NOMO-1 (cell line): ENCODE measurements around the gene FOXN3.

ENCODE experiments used
- DNase-seq, 2 experiments: peaks; one replicate each; lab custom pipeline; 2025; ENCODE audit not compliant: unreplicated experiment in 2 of 2; lab: John Stamatoyannopoulos, UW

The FOXN3 gene

DNA sequence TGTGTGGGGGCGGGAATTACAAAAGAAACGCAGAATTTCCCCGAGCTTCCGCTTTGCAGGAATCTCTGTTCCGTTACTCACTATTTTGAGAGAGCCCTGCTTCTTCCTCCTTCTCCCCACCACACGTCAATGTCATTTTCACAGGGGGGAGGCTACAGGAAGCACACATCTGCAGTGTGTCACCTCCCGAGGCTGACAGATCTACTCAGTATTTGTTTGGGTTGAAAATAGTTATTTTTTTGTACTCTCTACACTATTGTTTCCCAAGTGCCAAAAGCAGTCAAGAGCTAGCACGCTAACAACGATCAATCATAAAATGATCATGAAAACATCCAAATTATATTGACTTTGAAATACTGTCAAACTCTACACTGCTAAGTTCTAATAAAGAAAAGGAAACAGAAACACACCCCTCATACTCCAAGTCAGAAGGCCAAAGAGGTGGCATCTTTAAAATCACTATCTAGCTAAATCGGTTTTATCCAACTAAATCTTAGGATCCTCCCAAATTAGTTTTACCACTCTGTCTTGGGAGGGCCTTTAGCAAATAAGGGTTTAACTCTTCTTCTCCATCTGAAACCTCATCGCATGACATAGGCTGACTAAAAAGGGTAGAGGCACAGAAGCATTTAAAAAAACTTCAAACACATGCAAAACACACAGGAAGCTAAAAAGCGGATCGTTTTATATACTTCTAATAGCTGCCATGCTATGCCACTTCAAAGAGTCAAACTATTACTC, 51.8 kb downstream of the FOXN3 start:
- DNase-seq: peak; percentile 59 to 72

DNA sequence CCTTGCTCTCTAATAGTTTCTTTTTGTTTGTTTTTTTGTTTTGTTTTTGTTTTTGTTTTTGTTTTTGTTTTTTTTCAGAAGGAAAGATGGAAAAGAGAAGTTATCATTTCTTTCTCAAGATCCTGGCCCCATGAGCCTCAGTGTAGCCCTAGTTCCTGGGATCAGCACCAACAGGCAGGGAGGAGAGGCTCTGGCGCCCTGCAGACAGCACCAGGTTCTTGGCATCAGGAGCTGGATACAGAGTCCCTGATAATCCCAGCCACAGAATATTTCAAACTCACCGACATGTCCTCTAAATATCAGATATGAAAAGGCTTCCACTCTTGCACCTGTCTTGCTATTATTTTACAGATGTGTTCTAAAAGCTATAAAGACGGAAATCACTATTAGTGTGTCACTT, 52.7 kb downstream of the FOXN3 start:
- no peak for DNase-seq

DNA sequence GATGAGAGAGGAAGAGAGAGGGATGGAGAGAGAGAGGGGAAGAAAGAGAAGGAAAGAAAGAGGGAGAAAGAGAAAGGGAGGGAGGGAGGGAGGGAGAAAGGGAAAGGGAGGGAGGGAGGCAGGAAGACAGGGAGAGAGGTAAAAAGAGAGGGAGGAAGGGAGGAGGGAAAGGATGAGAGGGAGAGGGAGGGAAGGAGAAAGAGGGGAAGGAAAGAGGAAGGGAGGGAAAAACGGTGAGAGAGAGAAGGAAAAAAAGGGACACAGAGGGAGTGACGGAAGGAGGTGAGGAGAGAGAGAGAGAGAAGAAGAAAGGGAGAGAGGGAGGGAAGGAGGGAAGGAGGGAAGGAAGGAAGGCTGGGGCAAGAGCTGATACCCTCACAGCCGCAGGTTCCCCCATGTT, 56.8 kb downstream of the FOXN3 start:
- no peak for DNase-seq

DNA sequence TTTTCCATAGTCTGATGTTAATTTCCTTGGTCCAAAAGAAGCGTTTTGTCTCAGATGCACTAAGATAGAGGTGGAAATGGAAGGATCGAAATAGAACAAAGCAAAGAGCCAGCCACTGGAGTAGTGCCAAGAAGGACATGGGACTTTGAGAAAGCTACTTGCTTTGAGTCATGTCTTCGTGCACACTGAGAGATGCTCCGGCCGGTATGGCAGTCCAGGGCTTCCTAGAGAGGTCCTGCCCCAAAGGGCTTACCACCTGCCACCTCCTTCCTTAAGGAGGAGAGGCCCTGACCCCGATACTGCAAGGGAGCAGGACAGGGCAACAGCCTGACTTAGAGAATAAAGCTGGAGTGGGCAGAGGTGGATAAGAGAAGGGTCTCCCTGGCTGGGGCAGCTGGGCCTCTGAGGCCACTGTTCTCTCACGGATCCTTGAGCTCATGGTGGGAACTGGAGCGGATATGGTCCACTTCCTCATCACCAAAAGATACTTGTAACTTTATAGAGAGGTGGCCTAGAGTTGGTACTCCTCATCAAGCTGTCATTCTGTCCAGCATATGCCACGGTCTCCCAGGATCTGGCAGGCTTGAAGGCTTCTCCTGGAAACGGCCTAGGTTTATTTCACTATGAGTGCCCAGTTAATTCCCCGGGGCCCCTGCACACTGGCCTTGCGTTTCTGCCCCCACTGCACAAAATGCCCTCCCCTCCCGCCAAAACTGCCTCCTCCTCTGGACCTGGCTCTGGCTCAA, 57.4 kb downstream of the FOXN3 start:
- DNase-seq: no peak

DNA sequence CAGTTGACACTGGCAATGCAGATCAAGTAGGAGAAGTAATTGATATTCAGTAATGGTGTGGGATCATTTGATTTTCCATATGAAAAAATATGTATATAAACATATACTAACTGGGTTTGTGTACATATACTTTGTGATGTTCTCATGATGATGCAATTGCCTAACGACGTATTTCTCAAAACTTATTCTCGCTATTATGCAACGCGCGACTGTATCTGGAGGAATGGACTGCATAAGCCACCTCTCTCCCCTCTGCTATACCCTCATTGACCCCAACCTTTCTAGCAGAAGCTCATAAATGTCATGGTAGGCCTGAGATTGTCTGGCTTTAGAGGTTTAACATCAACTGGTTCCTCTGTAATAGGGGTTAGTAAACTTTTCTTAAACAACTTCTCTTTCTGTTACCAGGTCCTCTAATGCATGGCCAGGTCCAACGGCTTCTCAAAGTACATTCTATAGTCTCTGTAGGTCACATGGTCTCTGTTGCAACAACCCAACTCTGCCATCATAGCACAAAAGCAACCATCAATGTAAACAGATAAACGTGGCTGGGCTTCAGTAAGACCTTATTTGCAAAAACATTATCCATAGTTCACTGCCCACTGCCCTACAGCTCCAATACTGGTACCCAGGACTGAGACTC, 59.3 kb downstream of the FOXN3 start:
- peak; percentile 69 to 98 for DNase-seq

DNA sequence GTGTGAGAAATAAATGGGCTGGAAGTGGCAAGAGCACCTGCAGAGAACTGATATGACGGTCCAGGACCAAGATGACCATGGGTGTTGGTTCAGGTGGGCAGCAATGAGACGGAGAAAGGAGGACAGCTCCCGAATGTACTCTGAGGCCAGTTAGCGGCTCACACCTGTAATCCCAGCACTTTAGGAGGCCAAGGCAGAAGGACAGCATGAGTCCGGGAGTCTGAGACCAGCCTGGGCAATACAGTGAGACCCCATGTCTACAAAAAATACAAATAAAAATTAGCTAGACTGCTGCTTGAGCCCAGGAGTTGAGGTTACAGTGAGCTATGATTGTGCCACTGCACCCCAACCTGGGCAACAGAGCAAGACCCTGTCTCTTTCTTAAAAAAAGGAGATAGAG, 60.1 kb downstream of the FOXN3 start:
- no peak for DNase-seq

DNA sequence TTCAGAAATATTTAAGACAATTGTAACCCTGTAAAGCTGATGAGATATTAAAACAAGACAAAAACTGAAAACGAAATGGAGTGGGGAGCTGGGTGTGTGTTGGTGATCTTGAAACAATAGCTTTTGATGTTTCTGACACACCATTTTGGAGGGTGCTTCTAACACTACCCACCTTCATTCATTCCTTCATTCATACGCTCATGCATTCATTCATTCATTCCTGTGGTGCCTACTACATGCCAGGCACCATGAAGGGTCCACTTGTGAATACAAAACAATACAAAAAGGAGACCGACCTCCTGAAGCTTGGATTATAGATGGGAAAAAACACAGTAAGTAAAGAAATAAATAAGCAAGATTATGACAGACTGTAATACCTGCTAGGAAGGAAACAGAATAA, 60.5 kb downstream of the FOXN3 start:
- no peak for DNase-seq

DNA sequence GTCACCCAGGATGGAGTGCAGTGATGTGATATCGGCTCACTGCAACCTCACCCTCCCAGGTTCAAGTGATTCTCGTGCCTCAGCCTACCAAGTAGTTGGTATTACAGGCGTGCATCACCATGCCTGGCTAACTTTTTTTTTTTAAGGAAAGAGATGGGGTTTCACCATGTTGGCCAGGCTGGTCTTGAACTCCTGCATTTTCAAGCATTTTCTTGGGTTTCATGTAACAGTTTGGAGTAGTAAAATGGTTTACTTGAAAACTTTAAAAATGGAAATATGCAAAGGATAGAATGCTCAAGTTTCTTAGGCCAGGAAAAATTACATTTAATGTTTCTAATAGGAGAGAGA, 63.3 kb downstream of the FOXN3 start:
- DNase-seq: no peak

DNA sequence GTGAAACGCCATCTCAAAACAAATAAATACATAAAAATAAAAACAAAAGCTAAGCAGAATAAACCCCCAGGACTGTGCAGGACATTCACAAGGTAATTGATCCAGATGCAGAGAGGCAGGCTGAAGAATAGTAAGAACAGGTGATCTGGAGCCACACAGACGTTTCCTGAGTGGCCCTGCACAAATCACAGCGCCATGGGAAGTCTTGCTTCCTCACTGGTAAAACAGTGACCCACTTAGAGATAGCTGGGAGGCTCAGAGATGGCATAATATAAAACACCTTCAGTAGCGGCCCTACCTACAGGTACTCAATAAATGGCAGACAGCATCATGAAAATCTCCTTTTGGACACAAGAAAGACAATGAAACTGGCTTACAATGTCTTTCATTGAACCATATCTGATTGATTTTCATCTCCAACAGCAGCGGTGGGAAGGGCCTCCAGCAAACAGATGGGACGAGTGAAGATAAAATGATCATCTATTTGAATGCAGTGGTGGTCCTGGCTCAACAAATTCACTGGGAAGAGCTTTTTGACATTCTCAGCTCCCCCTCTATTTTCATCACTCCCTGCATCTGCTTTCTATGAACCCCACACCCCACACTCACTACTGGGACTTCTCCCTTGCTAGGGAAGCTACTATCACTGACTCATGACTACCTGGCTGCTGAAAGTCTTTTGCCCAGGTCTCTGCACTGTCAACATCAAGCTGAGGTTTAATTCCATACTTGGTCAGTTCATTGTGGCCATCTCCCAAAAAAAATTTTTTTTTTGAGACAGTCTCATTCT, 63.9 kb downstream of the FOXN3 start:
- DNase-seq: no peak

DNA sequence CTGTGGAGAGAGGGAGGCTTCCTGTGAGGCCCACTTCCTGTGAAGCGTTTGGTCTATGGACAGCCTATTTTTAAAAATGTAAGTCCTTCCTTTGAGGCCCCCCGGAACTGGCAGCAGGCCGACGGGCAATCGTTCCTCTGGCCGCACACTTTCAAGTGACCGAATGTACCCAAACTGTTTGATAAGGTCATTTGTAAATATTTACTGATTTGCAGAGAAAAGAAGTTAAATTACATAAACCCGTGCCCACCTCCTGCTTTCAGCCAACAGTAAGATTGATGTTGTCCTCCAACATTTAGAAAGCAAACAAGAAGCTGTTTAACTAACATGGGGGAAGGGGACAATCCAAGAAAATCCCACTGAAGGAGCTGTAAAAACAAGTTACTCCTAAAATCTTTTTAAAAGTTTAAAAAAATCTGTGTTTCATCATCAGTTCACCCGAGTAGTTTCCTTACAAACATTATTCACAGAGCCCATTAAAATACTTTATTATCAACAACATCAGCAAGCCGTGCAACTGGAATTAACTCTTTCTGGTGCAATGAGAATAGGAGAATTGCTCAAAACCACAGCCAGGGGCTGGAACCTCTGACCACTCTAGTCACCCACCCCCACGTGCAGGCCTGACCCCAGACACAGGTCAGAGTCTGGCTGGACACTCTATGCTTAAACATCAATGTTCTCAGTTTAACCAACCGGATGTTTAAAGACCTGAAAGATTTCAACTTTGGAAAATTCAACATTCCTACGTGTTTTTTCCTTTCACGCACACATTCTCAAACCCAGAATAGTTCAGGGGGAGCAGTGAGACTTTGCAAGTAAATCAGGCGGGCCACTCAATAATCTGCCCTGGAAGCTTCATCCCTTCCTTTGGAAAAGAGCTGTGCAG, 65.3 kb downstream of the FOXN3 start:
- DNase-seq: peak; percentile 60 to 67

DNA sequence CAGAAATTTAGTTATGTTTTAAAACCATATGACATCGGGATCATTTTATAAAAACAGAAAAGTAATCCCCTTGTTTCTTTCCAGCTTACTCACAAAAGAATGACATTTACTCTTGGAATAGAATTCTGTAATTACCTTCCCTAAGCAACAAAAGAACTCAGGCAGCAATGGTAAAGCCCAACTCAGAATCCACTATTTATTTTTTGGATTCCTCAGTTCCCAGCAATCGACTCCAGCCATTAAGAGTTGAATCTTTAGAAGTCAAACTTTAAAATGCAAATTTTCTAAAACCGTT, 65.9 kb downstream of the FOXN3 start:
- no peak for DNase-seq

DNA sequence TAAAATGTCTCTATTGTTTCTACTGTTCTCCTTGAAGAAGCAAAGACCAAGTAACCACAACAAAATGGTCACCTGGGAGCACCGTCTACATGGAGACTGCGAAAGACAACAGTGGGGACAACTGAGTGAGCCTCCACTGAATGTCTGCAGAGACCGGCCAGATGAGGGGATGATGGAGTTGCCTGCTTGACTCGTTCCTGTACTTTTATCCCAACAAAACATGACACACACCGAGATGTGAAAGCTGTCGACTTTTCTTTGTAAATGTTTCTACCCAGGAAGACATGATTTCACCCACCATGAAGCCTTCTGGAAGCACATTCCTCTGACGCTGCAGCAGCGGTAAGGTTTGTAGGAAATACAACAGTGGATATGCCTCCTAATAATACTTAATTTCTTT, 66.9 kb downstream of the FOXN3 start:
- DNase-seq: no peak

DNA sequence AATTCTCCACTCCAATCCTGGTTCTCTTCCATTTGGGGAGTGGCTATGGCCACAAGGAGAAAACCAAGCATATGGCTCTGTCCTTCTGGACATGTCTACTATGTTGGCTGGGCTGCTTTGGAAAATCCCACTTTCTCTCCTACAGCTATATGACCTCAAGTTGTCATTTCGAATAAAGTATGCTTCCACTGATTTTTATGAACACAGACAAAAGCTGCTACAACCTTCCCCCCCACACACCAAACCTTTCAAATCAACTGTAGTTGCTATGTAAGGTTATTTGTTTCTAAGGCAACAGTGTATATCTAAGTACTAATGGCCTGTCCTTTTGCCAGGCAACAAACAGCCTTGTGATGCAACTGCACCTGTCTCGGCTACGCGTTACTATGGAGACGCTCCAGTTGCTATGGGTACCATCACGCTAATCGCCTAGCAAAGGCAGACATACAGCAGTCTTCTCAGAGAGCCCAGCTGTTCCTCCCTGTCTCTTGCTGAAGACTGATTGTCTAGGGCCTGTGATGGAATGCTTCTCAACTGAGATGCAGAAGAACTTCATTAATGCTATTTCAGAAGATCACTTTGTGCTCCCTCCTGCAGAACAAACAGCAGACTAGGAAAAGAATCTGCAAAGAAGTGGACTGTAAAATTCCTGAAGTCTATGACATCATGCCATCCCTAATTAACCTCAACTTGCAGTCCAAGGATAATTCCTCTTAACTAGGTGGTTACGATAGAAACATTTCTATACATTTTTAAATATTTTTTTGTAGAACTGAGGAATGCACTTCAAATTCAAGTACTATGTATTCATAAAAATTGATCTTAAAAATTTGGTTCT, 67.6 kb downstream of the FOXN3 start:
- no peak for DNase-seq

DNA sequence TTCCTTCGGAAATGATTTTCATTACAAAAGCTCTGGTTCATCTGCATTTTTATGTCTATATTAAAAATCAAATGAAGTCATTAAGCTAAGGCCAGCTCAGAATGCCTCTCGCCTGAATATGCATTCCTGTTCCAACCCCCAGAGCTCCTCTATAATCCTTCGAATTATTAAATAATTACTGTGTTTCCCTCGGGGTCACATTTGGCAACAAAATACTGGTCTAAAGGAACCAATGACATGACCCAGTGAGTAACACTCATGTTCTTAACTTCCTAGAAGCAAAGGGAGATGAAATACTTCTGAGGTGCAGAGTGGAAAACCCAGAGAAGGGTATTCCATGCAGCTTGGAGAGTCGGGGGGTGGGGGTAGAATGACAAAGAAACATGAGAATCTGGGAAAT, 68.3 kb downstream of the FOXN3 start:
- no peak for DNase-seq

DNA sequence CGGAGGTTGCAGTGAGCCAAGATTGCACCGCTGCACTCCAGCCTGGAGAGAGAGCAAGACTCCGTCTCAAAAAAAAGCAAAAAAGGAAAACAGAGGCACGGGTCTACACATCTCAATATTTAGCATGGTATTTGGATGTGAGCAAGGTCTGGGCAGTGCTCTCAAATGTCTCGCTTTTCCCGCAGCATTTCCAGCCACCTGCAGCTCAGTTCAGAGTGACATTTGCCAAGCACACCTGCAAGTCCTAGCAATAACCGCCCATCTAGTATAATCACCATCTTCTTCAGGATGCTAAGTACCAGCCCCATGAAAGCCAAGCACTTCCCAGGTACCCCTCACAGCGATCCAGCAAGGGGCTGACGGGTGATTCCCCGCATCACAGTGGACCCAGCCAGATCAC, 69.1 kb downstream of the FOXN3 start:
- no peak for DNase-seq

DNA sequence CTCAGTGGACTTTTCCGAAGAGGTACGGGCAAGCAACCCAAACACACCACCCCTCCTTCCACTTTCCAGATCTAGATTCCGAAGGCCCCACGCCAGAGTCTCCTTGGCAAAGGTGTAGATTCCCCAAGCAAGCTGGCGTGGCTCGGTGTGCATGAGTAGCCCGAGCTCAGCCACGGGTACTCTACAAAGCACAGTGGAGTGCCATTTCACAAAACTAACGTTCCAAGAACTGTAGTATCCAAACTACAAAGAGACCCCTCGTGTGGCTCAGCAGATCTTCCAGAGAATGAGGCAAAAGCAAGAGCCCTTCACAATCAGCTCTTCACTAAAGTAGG, 72.1 kb downstream of the FOXN3 start:
- DNase-seq: no peak

DNA sequence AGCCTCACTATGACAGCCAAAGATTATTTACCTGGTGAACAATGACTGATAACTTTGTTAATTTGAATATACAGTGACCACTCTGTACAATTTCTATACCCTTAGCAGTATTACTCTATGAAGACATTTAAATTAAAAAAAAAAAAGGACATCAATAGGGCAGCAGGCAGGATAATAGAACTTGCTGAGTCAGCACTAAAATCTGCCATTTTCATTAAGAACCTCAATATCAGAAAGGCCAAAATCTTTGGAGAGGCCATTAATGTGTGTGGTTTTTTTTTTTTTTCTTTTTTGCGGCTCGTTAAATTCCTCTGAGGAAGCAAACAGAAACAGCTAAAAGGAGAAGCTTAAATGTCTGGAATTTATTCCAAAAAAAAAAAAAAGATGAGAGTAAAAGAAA, 73.7 kb downstream of the FOXN3 start:
- no peak for DNase-seq

DNA sequence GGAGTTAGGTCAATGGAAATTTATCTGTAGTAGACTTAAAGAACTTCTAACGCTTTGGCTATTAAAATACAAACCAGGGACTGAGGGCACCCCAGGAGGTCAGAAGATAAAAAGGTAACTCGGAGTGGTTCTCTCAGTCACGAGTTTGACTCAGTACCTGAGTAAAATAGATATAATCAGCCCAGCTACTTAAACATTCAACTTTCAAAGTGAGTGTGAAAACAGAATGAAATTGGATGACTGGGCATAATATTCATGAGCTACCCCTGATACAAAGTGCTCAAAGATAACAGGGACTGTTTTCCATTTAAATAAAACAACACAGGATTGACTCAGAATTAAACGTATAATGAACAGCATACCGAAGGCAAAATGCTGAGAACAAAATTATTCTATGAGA, 75.0 kb downstream of the FOXN3 start:
- no peak for DNase-seq

DNA sequence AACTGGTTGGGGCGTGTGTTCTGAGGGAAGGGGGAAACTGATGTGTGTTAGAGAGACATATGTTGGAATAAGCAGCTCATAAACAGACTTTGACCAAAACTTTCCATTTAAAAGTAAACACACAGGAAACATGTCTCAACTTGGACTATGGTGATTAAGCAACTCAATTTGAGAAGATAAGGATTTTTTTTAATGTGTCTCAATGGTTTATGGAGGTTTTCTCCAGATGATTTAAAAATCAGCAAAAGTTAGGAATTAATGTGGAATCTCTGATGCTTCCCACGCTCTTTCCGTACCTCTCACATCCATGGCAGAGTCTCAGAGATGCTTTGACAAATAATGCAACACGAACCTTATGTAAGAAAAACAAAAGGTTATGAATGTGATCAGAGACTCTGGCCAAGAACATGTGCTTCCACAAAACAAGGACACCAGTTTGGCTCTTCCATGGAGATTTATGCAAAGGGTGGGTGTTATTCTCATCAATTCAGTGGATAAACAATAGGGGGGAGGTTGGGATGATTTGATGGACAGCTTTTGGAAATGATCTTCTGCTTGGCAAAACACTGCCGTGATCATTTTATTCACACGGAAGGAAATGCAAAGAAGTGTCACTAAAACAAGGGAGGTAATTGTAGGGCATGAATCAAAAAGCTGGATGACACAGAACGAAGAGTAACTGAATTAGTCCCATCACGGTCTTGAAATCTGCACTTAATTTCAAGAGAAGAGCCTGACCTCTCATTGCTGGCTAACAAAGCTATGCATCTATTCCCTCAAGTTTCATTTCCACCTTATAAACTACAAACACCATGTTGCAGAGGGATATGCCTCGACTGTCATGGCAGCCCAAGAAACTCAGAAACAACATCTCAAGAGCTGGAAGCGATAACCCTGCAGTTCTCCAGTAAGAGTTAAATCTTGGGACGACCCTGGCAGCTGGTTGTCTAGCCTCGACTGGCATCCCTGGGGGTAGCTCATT, 76.5 kb downstream of the FOXN3 start:
- DNase-seq: peak in 1 of 2 experiments; percentile 27
